Urothelium cell line (cell line): ENCODE results near the gene PSMC1.

ENCODE experiments used
- DNase-seq: peaks from one replicate; pipeline ENCODE4 v3.0.0; 2011; ENCODE audit warnings: low spot score, mixed read lengths
- FAIRE-seq: peaks from 2 replicates; lab custom pipeline; 2011; peaks lifted over from hg19 to GRCh38; lab: Jason Lieb, UNC

PSMC1 gene

DNA sequence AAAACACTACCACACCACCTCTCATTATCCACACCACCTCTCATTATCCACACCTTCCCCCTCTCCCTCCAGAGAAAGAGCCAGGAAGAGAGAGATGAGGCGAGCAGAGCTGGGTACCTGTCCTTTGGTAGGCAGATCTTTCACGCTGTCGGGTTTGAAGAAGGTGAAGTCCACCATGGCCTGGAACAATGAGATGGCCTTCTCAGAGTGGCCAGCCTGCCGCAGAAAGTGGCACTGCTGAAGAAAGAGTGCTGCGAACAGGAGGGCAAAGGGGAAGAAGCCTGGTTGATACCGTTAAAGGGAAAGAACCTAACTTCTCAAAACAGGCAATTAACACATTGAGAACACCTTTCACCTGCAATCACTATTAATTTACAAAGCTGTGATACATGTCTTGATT is 44.8 kb downstream of the PSMC1 start:
- DNase-seq: no peak
- no peak for FAIRE-seq

DNA sequence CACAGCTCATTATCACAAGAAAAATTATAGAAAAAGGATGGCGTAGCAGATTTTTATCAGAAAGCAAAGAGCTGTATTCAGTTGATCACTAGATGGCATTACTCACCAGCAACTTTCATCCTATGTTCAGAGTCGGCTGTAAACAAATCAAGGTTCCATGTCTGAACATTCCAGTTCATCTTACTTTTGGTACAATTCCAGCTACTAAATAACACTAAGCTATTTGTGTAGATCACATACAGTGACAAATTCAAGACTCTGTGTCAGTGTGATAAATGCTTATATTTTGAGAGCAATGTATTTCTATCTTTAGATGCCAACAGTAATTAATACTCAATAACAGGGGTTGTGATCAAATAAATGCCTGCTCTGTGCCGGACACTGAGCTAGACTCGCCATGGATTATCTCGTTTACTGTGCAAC is 45.3 kb downstream of the PSMC1 start:
- no peak for FAIRE-seq
- no peak for DNase-seq

GRCh38 chr14:90302529-90303303 is 46.4 kb downstream of the PSMC1 start:
- FAIRE-seq (no peak), DNase-seq (no peak)

DNA sequence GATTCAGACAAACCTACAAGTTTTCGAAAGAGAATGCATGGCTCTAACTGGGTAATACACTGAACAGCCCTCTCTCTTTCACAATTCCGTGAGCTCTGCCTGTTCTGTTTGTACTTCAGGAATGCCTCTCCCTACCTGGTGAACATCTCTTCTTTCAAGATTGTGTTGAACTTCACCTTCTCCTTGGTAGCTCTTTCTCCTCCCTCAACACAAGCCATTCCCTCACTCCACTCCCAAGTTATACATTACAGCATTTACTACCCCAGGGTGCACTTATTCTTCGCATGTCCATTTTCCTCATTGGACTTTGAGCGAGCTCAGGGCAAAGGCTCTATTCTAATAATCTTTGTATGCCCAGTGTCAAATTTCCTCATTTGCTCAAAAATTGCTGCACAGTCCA is 47.1 kb downstream of the PSMC1 start:
- no peak for DNase-seq

GRCh38 chr14:90304502-90304901 is 48.1 kb downstream of the PSMC1 start:
- no peak for FAIRE-seq
- no peak for DNase-seq

More for the DNA sequence above, 47.1 kb downstream of the PSMC1 start:
- no peak for FAIRE-seq

DNA sequence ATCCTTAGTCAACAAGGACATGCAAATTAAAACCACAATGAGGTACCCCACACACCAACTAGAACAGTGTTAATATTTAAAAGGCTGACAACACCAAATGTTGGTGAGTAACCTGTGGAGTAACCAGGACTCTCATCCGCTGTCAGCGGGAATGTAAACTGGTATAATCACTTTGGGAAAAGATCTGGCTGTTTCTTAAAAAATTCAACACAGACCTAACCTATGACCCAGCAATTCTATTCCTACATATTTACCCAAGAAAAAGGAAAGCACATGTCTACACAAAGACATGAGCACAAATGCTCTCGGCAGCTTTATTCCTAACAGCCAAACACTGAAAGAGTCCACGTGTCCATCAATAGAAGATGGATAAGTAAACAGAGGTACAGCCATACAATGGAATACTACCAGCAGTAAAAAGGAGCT is 48.8 kb downstream of the PSMC1 start:
- FAIRE-seq: no peak

DNA sequence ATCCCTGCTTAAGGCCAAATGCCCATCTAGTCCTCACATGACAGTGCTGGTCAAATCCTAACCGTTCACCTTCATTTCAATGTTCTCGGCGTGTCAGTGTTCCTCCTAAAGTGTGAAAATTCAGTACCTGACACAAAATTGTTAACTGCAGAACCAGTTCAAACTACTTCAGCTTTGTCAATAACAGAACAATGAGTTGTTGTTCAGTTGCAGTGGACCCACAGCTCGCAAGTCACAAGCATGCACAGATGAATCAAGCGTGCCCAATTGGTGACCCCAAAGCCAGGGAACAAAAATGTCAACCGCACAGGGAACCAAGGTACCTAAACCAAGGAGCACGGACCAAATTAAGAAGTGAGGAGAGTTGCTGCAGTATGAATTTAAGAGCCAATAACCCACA is 52.2 kb downstream of the PSMC1 start:
- DNase-seq (no peak), FAIRE-seq (no peak)

More for the DNA sequence above, 48.8 kb downstream of the PSMC1 start:
- DNase-seq: no peak

GRCh38 chr14:90317286-90317685 is 60.9 kb downstream of the PSMC1 start:
- FAIRE-seq (no peak), DNase-seq (no peak)

GRCh38 chr14:90318016-90318415 is 61.7 kb downstream of the PSMC1 start:
- no peak for FAIRE-seq
- DNase-seq: no peak

- no peak for FAIRE-seq
- no peak for DNase-seq
Observed at GRCh38 chr14:90319173-90319572, 62.8 kb downstream of the PSMC1 start.

GRCh38 chr14:90319634-90320541 is 63.5 kb downstream of the PSMC1 start:
- DNase-seq (no peak), FAIRE-seq (no peak)

DNA sequence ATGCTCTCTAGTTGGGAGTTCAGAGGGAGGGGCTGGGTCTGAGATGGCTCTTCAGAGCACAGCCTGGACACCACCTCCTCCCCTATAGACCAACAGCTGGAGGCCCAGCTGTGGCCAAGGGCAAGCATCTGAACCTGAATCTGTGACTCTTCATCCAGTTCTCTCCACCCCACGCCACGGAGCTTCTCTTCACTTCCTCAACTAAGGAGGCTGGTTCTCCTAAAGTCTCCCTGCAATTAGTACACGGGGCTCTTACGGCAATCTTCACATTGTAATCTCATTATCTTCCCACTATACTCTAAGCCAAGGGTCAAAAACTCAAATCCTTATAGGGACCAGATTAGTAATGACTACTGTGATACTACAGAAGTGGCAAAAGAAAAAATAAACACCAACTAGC is 65.5 kb downstream of the PSMC1 start:
- FAIRE-seq (no peak), DNase-seq (no peak)
